IMR-90 (cell line): Measurements from ENCODE around the gene FBXO22. TPM values are rescaled to one million over a fixed set of nuclear protein-coding genes. Genes with fewer than 3 reads are reported as not detected.
A peak's percentile ranks its signal among the peaks of the same experiment; 100 is the strongest.

Experiments used
- ATAC-seq: fragments of 200-7000 bp; cut with Tn5 transposase; 2 replicates; pipeline ENCODE4 v1.9.1; 2020; ENCODE audit warnings: low read depth, mild to moderate bottlenecking, moderate library complexity
- BruUV-seq: library from RNA; stranded (reverse); fragments of 400-500 nt; replicated peaks from 2 replicates; lab custom pipeline; 2021; lab: Mats Ljungman, UMichigan
- CTCF ChIA-PET: fragments of 300-600 bp; formaldehyde crosslinking; extraction: SDS; loops from one replicate; lab custom pipeline; 2021; ENCODE audit warnings: antibody characterized with exemption; lab: Yijun Ruan, JAX
- POLR2A ChIA-PET: fragments of 300-600 bp; sonication (Branson Sonifier 250); formaldehyde crosslinking; loops from one replicate; lab custom pipeline; 2022; ENCODE audit warnings: antibody characterized with exemption; ENCODE audit not compliant: unreplicated experiment; lab: Charles Lee
- DNase-seq: peaks from one replicate; pipeline ENCODE4 v3.0.0; 2013
- H2AFZ ChIP-seq: replicated peaks from 2 replicates; pipeline ENCODE3; 2013; ENCODE audit warnings: low read length, mild to moderate bottlenecking; ENCODE audit not compliant: poor library complexity
- H2AK5ac ChIP-seq: 2 replicates; pipeline ENCODE4 v1.6.1; 2013; ENCODE audit warnings: low read depth, low read length, inconsistent platforms
- H2AK9ac ChIP-seq: replicated peaks from 2 replicates; pipeline ENCODE3; 2013; ENCODE audit warnings: mild to moderate bottlenecking, low read depth, low read length, moderate library complexity; ENCODE audit not compliant: poor library complexity
- H2BK120ac ChIP-seq: 2 replicates; pipeline ENCODE4 v1.6.1; 2013; ENCODE audit warnings: low read depth, low read length, inconsistent platforms
- H2BK15ac ChIP-seq: 3 replicates; pipeline ENCODE4 v1.6.1; 2013; ENCODE audit warnings: low read depth, low read length, inconsistent platforms
- H2BK20ac ChIP-seq: 2 replicates; pipeline ENCODE4 v1.6.1; 2013; ENCODE audit warnings: low read depth, mild to moderate bottlenecking, inconsistent platforms, low read length, moderate library complexity
- H2BK5ac ChIP-seq: 2 replicates; pipeline ENCODE4 v1.6.1; 2013; ENCODE audit warnings: mild to moderate bottlenecking, low read depth, low read length, inconsistent platforms; ENCODE audit not compliant: poor library complexity, severe bottlenecking
- H3K14ac ChIP-seq: replicated peaks from 2 replicates; pipeline ENCODE4 v1.6.1; 2013; ENCODE audit warnings: low read depth, low read length, inconsistent platforms
- H3K18ac ChIP-seq: 2 replicates; pipeline ENCODE4 v1.6.1; 2013; ENCODE audit warnings: low read depth, low read length, control low read depth
- H3K23ac ChIP-seq: 2 replicates; pipeline ENCODE4 v1.6.1; 2013; ENCODE audit warnings: low read depth, low read length, inconsistent platforms
- H3K27ac ChIP-seq: 2 replicates; pipeline ENCODE4 v1.5.1; 2013; ENCODE audit warnings: mild to moderate bottlenecking, control low read depth, low read length; ENCODE audit not compliant: insufficient read depth
- H3K27me3 ChIP-seq: 2 replicates; pipeline ENCODE4 v1.6.1; 2013; ENCODE audit warnings: low read length; ENCODE audit not compliant: control insufficient read depth, insufficient read depth
- H3K36me3 ChIP-seq: 2 replicates; pipeline ENCODE4 v1.6.1; 2013; ENCODE audit warnings: low read length, mixed read lengths; ENCODE audit not compliant: control insufficient read depth, insufficient read depth
- H3K4ac ChIP-seq: 2 replicates; pipeline ENCODE4 v1.6.1; 2013; ENCODE audit warnings: low read depth, low read length, inconsistent platforms
- H3K4me1 ChIP-seq: 2 replicates; pipeline ENCODE4 v1.6.1; 2013; ENCODE audit warnings: low read length, mixed read lengths; ENCODE audit not compliant: control insufficient read depth, insufficient read depth
- H3K4me2 ChIP-seq: 2 replicates; pipeline ENCODE4 v1.6.1; 2013; ENCODE audit warnings: low read depth, mild to moderate bottlenecking, control low read depth, low read length, moderate library complexity
- H3K4me3 ChIP-seq: 2 replicates; pipeline ENCODE4 v1.5.1; 2013; ENCODE audit warnings: low read depth, mild to moderate bottlenecking, control low read depth, low read length, moderate library complexity; ENCODE audit not compliant: insufficient read depth
- H3K56ac ChIP-seq: 2 replicates; pipeline ENCODE4 v1.6.1; 2013; ENCODE audit warnings: low read length, inconsistent platforms; ENCODE audit not compliant: insufficient read depth; ENCODE audit errors: extremely low read depth
- H3K79me1 ChIP-seq, 2 experiments: 2 replicates each; pipeline ENCODE4 v1.6.1; 2013; ENCODE audit warnings: low read length in 2 of 2, inconsistent platforms in 1 of 2, low read depth in 1 of 2
- H3K9ac ChIP-seq: 2 replicates; pipeline ENCODE4 v1.6.1; 2013; ENCODE audit warnings: low read depth, low read length, control low read depth
- H3K9me1 ChIP-seq: 2 replicates; pipeline ENCODE4 v1.6.1; 2013; ENCODE audit warnings: low read length, inconsistent platforms; ENCODE audit not compliant: insufficient read depth
- H3K9me3 ChIP-seq: 2 replicates; pipeline ENCODE4 v1.6.1; 2013; ENCODE audit warnings: low read length; ENCODE audit not compliant: control insufficient read depth, insufficient read depth
- H4K20me1 ChIP-seq: 2 replicates; pipeline ENCODE4 v1.6.1; 2013; ENCODE audit warnings: low read length, inconsistent platforms; ENCODE audit not compliant: insufficient read depth
- H4K5ac ChIP-seq: 2 replicates; pipeline ENCODE4 v1.6.1; 2013; ENCODE audit warnings: mild to moderate bottlenecking, low read depth, low read length, control low read depth
- H4K8ac ChIP-seq, 2 experiments: 2 replicates each; pipeline ENCODE4 v1.6.1; 2013; ENCODE audit warnings: low read depth in 2 of 2, low read length in 2 of 2, control low read depth in 1 of 2, inconsistent platforms in 1 of 2
- H4K91ac ChIP-seq: 2 replicates; pipeline ENCODE4 v1.6.1; 2013; ENCODE audit warnings: low read depth, low read length, inconsistent platforms; ENCODE audit not compliant: insufficient read depth
- BHLHE40 ChIP-seq: fragments of 150-350 bp; IDR thresholded peaks from 2 replicates; pipeline ENCODE4 v1.6.1; 2016; ENCODE audit warnings: mild to moderate bottlenecking, low read depth, low read length
- CEBPB ChIP-seq: IDR thresholded peaks from 2 replicates; pipeline ENCODE4 v1.6.1; 2012; ENCODE audit warnings: low read depth, low read length, improper control_type of control experiment
- CTCF ChIP-seq: conservative IDR thresholded peaks from 2 replicates; pipeline ENCODE4 v1.5.1; 2012; ENCODE audit warnings: mild to moderate bottlenecking, low read depth, low read length, improper control_type of control experiment
- ELK1 ChIP-seq: fragments of 150-350 bp; IDR thresholded peaks from 2 replicates; pipeline ENCODE4 v1.6.1; 2016; ENCODE audit warnings: low read depth, mild to moderate bottlenecking, low read length, moderate library complexity, borderline replicate concordance
- RAD21 ChIP-seq: IDR thresholded peaks from 2 replicates; pipeline ENCODE4 v1.6.1; 2012; ENCODE audit warnings: low read length, improper control_type of control experiment
- RFX5 ChIP-seq: IDR thresholded peaks from 2 replicates; pipeline ENCODE4 v1.8.0; 2012; ENCODE audit warnings: low read depth, mild to moderate bottlenecking, low read length, moderate library complexity
- SMC3 ChIP-seq: fragments of 150-350 bp; IDR thresholded peaks from 2 replicates; pipeline ENCODE4 v1.6.1; 2016; ENCODE audit warnings: low read depth, mild to moderate bottlenecking, antibody characterized with exemption, low read length, moderate library complexity
- WGBS, 2 experiments: methylation state at CpG; one replicate each; pipeline versions ENCODE4 v1.1.5 to v1.1.7; 2013; ENCODE audit warnings: missing lambda C conversion rate in 2 of 2; ENCODE audit not compliant: insufficient read length in 1 of 2; ENCODE audit errors: extremely low coverage in 2 of 2; 5-methylcytosine and 5-hydroxymethylcytosine counted together
- dilution Hi-C: fragments of 300-500 bp; cut with HindIII; formaldehyde crosslinking; loops from one replicate; pipeline ENCODE4 v1.14.3; 2018; ENCODE audit warnings: low sequenced_read_pairs; ENCODE audit not compliant: unreplicated experiment
- in situ Hi-C: fragments of 300-500 bp; cut with MboI; formaldehyde crosslinking; loops from 3 replicates; pipeline ENCODE4 v1.14.3; 2019; ENCODE audit warnings: low sequenced_read_pairs, inconsistent platforms, mixed read lengths
- intact Hi-C: fragments of 100-400 bp; cut with micrococcal nuclease; formaldehyde crosslinking; loops from 2 replicates; pipeline ENCODE4 v1.10.0; 2022
- polyA plus RNA-seq, 3 experiments: library from polyadenylated mRNA; depleted of rRNA; stranded (reverse); fragments of >200 nt; gene quantifications; 2 replicates each; pipeline ENCODE4 v1.2.3, GENCODE V29; 2012; ENCODE audit warnings: low replicate concordance in 1 of 3
- total RNA-seq: library from RNA; depleted of rRNA; stranded (reverse); fragments of >200 nt; gene quantifications from 2 replicates; pipeline ENCODE4 v1.2.3, GENCODE V29; 2012

FBXO22 gene
- total and polyA plus RNA-seq, 2 of the 4 experiments (the other 2 are of a cell fraction), result 22.4 to 45.2 TPM

GRCh38 chr15:75921732-75922703 is 18.3 kb downstream of the FBXO22 start:
- peak; percentile 64 for ATAC-seq
- Histone ChIP-seq H4K91ac (no peak overlapping the region), H3K14ac (0 out of 2 replicates have a peak overlapping the region, but pooled peaks have one; percentile 48), H4K5ac (no peak overlapping the region), H3K23ac (peak overlapping the region; percentile 9), H4K8ac (peak overlapping the region in 1 of 2 experiments; percentile 5; a peak in 1 of 4 replicates), H3K56ac (no peak overlapping the region), H2BK120ac (no peak overlapping the region), H3K27me3 (no peaks in the 10 kb centered on the region), H3K36me3 (peaks cover 11% of the 10 kb centered on the region), H3K4me1 (peaks cover 4% of the 10 kb centered on the region), H3K27ac (no peak overlapping the region), H2BK15ac (no peak overlapping the region), H3K9me1 (peaks cover 19% of the 10 kb centered on the region), H3K4me2 (no peak overlapping the region), H3K18ac (no peak overlapping the region), H3K79me1 (peaks cover 36 to 83% of the 10 kb centered on the region in 2 experiments), H2AK5ac (peak overlapping the region; percentile 33; the same call in 1 of the 2 replicates), H4K20me1 (peaks cover 42% of the 10 kb centered on the region), H3K9ac (no peak overlapping the region), H2AFZ (no peak overlapping the region), H3K9me3 (no peaks in the 10 kb centered on the region), H2BK5ac (no peak overlapping the region), H3K4ac (no peak overlapping the region), H2AK9ac (no peak overlapping the region), H2BK20ac (0 out of 2 replicates have a peak overlapping the region, but pooled peaks have one; percentile 3), H3K4me3 (no peak overlapping the region)
- intact Hi-C loops (loop anchor here (2.0 kb wide), 1 partner anchor 111 kb away; no protein-coding TSS in a partner anchor), in situ Hi-C loops (no loop called here), dilution Hi-C loops (no loop called here)
- POLR2A ChIA-PET, result no interaction called here
- WGBS, 2 experiments, result 100% methylated on average over 1 of the region's 9 CpGs; no CpG with 5 or more reads in 1 of the 2 experiments
- TF ChIP-seq ELK1 (no peak), SMC3 (peak; percentile 50; the same call in 1 of the 2 replicates), RAD21 (peak; percentile 70), CEBPB (0 out of 2 replicates have a peak, but pooled peaks have one; percentile 6), CTCF (peak; percentile 58), BHLHE40 (no peak), RFX5 (no peak)
- peak; percentile 83 for DNase-seq
- no TSS peak for BruUV-seq
- CTCF ChIA-PET, result interaction anchor here (0.6 to 1.3 kb wide), 5 partner anchors 10 to 200 kb away, joined by 3 to 9 read pairs (median 4); no protein-coding TSS in a partner anchor
